Coronary artery (tissue), 2 donors: ENCODE data around the gene FCHO1.

ENCODE experiments used
- DNase-seq: peaks from one replicate; pipeline ENCODE4 v3.0.0-alpha.2; 2017; ENCODE audit warnings: low spot score
- H3K27ac ChIP-seq, 2 donors: fragments of 200-600 bp; sonication (generic); one replicate each; pipeline ENCODE4 v1.5.1; 2016 to 2019
- H3K4me3 ChIP-seq: fragments of 200-600 bp; sonication (generic); 2 replicates; pipeline ENCODE4 v1.5.1; 2016; ENCODE audit warnings: mild to moderate bottlenecking, moderate library complexity
- TF ChIP-seq, protein P1 (sequence below): fragments of 200-600 bp; sonication (generic); IDR thresholded peaks from one replicate; pipeline ENCODE4 v1.5.1; 2019; ENCODE audit warnings: antibody characterized with exemption

Gene FCHO1

DNA sequence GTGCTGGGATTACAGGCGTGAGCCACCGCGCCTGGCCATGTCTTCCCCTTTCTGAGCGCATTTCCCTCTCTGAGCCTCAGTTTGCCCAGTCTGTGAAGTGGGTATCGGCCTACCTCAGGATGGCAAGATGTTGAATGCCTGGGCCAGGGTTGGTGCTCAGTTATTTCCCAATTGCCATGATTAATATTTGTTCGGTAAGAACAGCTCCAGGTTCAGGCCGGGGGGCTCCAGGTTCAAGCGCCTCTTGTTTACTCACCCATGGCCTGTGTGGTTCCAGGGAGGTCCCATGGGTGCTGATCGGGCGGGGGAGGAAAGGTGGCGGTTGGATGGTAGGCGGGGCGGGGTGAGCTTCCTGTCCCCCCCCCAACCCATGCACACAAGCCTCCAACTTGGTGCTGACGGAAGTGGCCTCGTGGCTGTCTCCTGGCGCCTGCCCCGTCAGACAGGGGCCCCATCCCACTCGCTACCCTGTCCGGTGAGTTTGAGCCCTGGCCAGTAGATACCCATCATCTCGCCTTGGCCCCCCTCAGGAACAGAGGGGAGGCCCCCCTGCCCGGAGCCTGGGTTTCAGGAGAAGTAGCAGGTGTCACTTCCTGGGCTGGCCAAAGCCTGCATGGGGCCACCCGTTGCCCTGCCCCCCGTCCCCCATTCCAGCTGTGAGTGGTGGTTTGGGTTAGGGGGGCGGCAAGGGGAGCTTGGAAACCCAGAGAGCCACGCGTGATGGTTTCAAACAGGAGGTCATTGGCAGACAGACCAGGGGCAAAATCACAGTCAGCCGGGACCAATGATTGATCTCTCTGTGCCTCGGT lies at the start of gene FCHO1:
FCHO1 (plus strand) TSS at position 375 of the 809 bp plus-strand sequence. CDS start 3,688 bp downstream, outside the sequence.
- no peak for DNase-seq
- peak within 1 kb of the TSS; percentile 21 for H3K4me3 ChIP-seq
- peak within 1 kb of the TSS in 1 of 2 donors; percentile 48 for H3K27ac ChIP-seq
- TF ChIP-seq, protein P1, sequence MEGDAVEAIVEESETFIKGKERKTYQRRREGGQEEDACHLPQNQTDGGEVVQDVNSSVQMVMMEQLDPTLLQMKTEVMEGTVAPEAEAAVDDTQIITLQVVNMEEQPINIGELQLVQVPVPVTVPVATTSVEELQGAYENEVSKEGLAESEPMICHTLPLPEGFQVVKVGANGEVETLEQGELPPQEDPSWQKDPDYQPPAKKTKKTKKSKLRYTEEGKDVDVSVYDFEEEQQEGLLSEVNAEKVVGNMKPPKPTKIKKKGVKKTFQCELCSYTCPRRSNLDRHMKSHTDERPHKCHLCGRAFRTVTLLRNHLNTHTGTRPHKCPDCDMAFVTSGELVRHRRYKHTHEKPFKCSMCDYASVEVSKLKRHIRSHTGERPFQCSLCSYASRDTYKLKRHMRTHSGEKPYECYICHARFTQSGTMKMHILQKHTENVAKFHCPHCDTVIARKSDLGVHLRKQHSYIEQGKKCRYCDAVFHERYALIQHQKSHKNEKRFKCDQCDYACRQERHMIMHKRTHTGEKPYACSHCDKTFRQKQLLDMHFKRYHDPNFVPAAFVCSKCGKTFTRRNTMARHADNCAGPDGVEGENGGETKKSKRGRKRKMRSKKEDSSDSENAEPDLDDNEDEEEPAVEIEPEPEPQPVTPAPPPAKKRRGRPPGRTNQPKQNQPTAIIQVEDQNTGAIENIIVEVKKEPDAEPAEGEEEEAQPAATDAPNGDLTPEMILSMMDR = no peak

DNA sequence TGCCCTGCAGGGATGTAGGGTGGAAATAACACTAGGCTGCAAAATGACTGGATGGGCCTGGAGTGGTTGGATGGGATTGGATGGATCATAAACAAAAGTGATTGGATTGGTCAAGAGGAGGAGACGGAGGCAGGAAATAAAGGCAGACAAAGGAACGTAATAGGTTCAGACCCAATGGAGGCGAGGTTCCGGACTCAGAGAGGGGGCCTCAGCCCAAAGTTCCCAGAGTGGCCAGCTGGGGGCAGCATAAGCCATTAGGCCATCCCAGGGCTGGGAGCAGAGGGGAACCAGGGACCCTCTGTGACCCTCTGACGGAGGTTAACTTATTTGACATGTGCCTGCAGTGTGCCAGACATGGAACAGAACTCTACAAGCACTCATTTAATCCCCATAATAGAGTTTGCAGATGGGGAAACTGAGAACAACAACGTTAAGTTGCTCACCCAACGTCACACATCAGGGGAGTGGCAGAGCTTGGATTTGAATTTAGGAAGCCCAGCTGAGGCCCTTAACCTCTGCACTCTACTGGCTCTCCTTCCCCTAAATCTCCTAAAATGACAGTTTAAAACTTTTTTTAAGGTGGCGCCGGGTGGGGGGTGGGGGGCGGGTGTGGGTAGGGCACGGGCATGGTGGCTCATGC lies 47.3 kb upstream of the FCHO1 start:
- Histone ChIP-seq H3K27ac (no peak overlapping the region), H3K4me3 (no peak overlapping the region)
- no peak for DNase-seq
- TF ChIP-seq, protein P1 = peak; percentile 50

DNA sequence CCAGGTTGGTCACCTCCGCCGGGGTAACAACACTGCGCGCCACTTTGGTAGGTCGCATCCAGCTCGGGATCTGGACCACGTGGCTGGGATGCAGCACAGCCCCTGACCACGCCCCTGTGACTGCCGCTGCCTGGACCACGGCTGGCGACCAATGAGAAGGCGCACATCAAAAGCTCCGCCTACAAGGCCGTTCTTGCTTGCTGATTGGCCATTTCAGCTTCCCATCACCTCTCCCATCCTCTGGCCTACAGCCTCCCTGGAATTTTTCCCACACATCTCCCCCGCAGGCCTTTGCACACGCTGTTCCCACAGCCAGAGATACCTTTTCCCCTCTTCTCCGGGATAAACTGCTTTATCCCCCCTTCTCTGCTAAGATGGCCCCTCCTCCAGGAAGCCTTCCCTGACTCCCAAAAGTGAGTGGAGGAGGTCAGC lies 44.5 kb upstream of the FCHO1 start:
- DNase-seq = no peak
- H3K27ac ChIP-seq = no peak overlapping the region
- no peak overlapping the region for H3K4me3 ChIP-seq
- TF ChIP-seq, protein P1 = no peak

DNA sequence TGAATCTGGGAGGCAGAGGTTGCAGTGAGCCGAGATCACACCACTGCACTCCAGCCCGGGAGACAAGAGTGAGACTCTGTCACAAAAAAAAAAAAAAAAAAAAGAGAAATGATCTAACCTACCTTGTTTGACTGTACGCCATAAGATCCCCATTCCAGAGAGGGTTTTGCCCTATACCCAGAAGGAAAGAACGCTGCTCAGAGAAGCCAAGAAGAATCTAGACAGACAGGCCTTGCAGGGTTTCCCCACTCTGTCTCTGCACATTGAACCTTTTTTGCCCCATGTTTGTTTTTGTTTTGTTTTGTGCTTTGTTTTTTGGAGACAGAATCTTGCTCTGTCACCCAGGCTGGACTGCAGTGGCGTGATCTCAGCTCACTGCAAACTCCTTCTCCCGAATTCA lies 39.4 kb upstream of the FCHO1 start:
- TF ChIP-seq, protein P1 = no peak
- no peak overlapping the region for H3K27ac ChIP-seq

DNA sequence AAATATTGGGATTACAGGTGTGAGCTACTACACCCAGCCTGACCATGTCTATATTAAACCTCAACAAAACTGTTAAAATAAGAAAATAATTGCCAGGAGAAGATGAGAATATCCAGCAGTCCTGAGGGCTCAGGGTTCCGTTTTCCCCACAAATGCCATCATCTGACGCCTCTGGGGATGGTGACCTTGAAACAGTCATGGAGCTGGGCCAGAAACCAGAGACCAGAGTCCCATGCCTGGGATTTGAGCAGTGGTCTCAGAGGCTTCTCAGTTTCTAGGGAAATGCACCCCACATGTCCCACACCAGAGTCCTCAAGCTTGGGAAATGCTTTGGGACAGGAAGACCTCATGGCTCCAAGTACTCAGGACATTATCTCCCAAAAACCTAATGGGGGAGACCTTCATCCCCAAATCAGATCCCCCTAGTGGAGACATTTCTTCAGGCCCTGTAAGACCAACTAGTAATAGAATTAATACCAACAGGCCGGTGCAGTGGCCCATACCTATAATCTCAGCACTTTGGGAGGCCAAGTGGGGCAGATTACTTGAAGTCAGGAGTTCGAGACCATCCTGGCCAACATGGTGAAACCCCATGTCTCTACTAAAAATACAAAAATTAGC lies 34.9 kb upstream of the FCHO1 start:
- Histone ChIP-seq H3K27ac (peak overlapping the region in 1 of 2 donors; percentile 76), H3K4me3 (no peak overlapping the region)
- DNase-seq = no peak
- TF ChIP-seq, protein P1 = no peak

More for the DNA sequence above, 39.4 kb upstream of the FCHO1 start:
- DNase-seq = no peak
- H3K4me3 ChIP-seq = no peak overlapping the region

GRCh38 chr19:17718550-17718946 lies 32.7 kb upstream of the FCHO1 start:
- Histone ChIP-seq H3K27ac (no peak overlapping the region), H3K4me3 (peak overlapping the region; percentile 92)
- TF ChIP-seq, protein P1 = no peak
- no peak for DNase-seq
